ENCODE results near the gene DSPP. TPM values are rescaled to one million over a fixed set of nuclear protein-coding genes. Genes with fewer than 3 reads are reported as not detected.

DSPP gene
- total and polyA plus RNA-seq, 2 experiments from 2014 or later, result not detected

DNA sequence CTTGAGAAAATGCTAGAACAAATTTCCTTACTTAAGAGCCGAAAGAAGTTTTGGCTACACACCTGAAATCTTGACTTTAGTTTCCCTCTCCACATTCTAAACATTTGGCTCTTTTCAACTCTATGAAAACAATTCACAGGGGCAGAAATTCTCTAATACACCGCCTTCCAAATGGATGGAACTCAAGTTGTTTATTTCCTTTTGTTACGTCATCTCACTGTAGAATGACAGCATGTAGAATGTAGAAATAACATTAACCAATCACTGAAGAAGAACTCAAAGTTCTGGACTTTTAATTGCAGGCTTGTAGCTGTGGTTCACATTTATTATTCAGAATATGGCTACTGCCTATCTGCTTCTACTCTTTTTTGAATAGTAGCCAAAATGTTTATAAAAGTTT is 43.6 kb downstream of the DSPP start:
- no peaks in the 10 kb centered on the region for H3K4me1 ChIP-seq (ENCODE audit: insufficient read depth)
- no peak overlapping the region for H3K9ac ChIP-seq
- WGBS, 2 experiments (ENCODE audit: low coverage in 1 of 2, low lambda C conversion rate in 2 of 2, missing lambda C conversion rate in 2 of 2), result 72 to 73% methylated on average over 3 of the region's 3 CpGs
- H3K27me3 ChIP-seq (replicated peaks; ENCODE audit: insufficient read depth), result no peaks in the 10 kb centered on the region
- no peaks in the 10 kb centered on the region for H3K36me3 ChIP-seq (ENCODE audit: low read depth)
- H3K79me2 ChIP-seq (ENCODE audit: insufficient read depth), result no peaks in the 10 kb centered on the region
- H4K20me1 ChIP-seq (ENCODE audit: insufficient read depth), result no peaks in the 10 kb centered on the region
- no peak overlapping the region for H3K27ac ChIP-seq
- no peaks in the 10 kb centered on the region for H3F3A ChIP-seq (ENCODE audit: insufficient read depth)
- in situ Hi-C loops (cut with MboI), result no loop called here
- H3K4me2 ChIP-seq (ENCODE audit: unreplicated experiment), result no peak overlapping the region
- no peak overlapping the region for H2AFZ ChIP-seq
- no peaks in the 10 kb centered on the region for H3K9me3 ChIP-seq (ENCODE audit: low read depth)
- no peaks in the 10 kb centered on the region for H3K9me2 ChIP-seq (ENCODE audit: insufficient read depth)
- H3K4me3 ChIP-seq, result no peak overlapping the region
- DNase-seq, result no peak
- TF ChIP-seq EZH2phosphoT487 (IDR thresholded peaks at IDR 0.05; ENCODE audit: insufficient read depth, low read depth) (no peak), EZH2 (IDR thresholded peaks at IDR 0.05; ENCODE audit: insufficient read depth, poor library complexity, severe bottlenecking) (no peak)

DNA sequence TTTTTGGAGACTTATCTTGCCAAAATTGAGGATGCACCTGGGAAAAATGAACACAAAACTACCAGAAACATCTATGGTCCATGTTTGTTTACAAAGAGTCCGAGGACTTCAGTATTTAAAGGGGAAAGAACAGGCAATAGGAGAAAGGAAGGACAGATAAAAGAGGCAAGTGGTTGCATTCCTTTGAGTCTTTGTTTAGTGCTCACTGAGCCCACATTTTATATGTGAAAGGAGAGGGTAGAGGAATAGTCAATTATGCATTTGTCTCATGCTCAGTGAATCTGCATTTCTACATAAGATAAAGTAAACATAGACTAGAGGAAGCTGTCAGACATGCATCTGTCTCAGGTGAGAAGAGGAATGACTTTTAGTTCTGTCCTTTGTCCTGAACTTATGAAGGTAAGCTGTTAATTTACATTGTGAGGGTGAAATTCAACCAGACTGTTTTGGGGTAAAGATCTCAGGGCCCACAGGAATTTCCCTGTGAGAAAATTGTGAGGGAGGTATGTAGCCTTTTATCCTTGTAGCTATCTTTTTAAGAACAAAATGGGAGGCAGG is 46.2 kb downstream of the DSPP start:
- Histone ChIP-seq H3K9me2 (ENCODE audit: insufficient read depth) (no peaks in the 10 kb centered on the region), H3F3A (ENCODE audit: insufficient read depth) (no peaks in the 10 kb centered on the region), H3K27ac (no peak overlapping the region), H3K36me3 (ENCODE audit: low read depth) (no peaks in the 10 kb centered on the region), H3K4me1 (ENCODE audit: insufficient read depth) (peaks cover 2% of the 10 kb centered on the region; the same call in 1 of the 2 replicates), H3K9me3 (ENCODE audit: low read depth) (no peaks in the 10 kb centered on the region), H2AFZ (no peak overlapping the region), H3K79me2 (ENCODE audit: insufficient read depth) (no peaks in the 10 kb centered on the region), H3K4me2 (ENCODE audit: unreplicated experiment) (no peak overlapping the region), H3K9ac (no peak overlapping the region), H3K4me3 (no peak overlapping the region), H3K27me3 (replicated peaks; ENCODE audit: insufficient read depth) (0 out of 2 replicates have a peak, but pooled peaks cover 4% of the 10 kb centered on the region), H4K20me1 (ENCODE audit: insufficient read depth) (no peaks in the 10 kb centered on the region)
- no peak for TF ChIP-seq EZH2phosphoT487 (IDR thresholded peaks at IDR 0.05; ENCODE audit: insufficient read depth, low read depth)
- no peak for TF ChIP-seq EZH2 (IDR thresholded peaks at IDR 0.05; ENCODE audit: insufficient read depth, poor library complexity, severe bottlenecking)
- DNase-seq, result no peak
- 45 to 62% methylated on average over 1 of the region's 1 CpG for WGBS, 2 experiments (ENCODE audit: low coverage in 1 of 2, low lambda C conversion rate in 2 of 2, missing lambda C conversion rate in 2 of 2)
- in situ Hi-C loops (cut with MboI), result no loop called here

DNA sequence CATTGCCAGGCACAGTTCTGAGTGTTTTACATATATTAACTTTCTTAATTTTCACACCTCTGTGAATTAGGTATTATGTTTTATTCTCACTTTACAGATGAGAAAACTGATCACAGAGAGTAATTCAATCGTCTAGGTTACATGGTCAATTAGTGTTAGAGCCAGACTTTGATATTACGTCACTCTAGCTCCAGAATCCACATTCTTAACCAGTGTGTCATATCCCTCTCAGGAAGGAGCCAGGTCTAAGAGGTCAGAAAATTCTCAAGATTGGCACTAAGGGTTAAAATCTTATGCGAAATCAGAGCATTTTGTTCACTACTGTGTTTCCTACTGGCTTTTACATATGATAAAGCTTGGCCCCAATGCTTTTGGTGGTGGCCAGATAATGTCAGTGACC is 49.2 kb downstream of the DSPP start:
- WGBS, 2 experiments (ENCODE audit: low coverage in 1 of 2, low lambda C conversion rate in 2 of 2, missing lambda C conversion rate in 2 of 2), result 26 to 32% methylated on average over 3 of the region's 3 CpGs
- H3K4me1 ChIP-seq (ENCODE audit: insufficient read depth), result peaks cover 2% of the 10 kb centered on the region; the same call in 1 of the 2 replicates
- no peaks in the 10 kb centered on the region for H4K20me1 ChIP-seq (ENCODE audit: insufficient read depth)
- H3K9ac ChIP-seq, result no peak overlapping the region
- no peaks in the 10 kb centered on the region for H3K79me2 ChIP-seq (ENCODE audit: insufficient read depth)
- no peaks in the 10 kb centered on the region for H3K9me2 ChIP-seq (ENCODE audit: insufficient read depth)
- no peak overlapping the region for H2AFZ ChIP-seq
- H3K9me3 ChIP-seq (ENCODE audit: low read depth), result no peaks in the 10 kb centered on the region
- no peak overlapping the region for H3K4me3 ChIP-seq
- TF ChIP-seq EZH2 (IDR thresholded peaks at IDR 0.05; ENCODE audit: insufficient read depth, poor library complexity, severe bottlenecking) (no peak), EZH2phosphoT487 (IDR thresholded peaks at IDR 0.05; ENCODE audit: insufficient read depth, low read depth) (no peak)
- no peak overlapping the region for H3K27ac ChIP-seq
- no peak overlapping the region for H3K4me2 ChIP-seq (ENCODE audit: unreplicated experiment)
- H3F3A ChIP-seq (ENCODE audit: insufficient read depth), result no peaks in the 10 kb centered on the region
- H3K36me3 ChIP-seq (ENCODE audit: low read depth), result no peaks in the 10 kb centered on the region
- in situ Hi-C loops (cut with MboI), result no loop called here
- DNase-seq, result peak; percentile 28
- 0 out of 2 replicates have a peak, but pooled peaks cover 4% of the 10 kb centered on the region for H3K27me3 ChIP-seq (replicated peaks; ENCODE audit: insufficient read depth)

DNA sequence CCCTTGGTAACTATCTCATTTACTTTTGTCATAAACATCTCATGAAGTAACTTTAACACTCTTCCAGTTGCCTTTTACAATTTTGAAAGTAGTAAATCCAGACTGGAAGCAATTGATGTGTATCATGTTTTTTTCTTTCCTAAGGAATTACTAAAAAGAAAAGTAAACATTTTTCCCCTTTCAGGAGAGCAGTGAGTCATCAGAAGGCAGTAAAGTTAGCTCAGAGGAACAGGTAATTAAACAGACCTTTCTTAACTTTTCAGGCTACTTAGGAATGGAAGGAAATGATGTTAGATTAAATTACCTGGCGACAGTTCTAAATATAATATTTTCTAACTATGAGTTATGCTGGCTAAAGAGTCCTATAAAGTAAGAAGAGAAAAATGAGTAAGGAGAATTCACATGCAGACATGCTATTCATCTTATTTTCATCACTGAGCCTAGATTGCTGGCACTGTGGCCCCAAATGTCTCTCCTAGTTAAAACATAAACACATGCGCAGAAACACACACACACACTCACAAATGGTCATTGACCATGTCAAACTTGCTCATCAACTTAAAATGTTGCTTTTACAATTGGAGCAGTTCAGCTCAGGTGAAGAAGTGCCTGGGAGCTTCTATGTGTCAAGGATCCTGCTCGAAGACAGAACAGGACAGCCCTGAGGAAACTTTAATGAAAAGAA is 51.1 kb downstream of the DSPP start:
- in situ Hi-C loops (cut with MboI), result no loop called here
- Histone ChIP-seq H4K20me1 (ENCODE audit: insufficient read depth) (no peaks in the 10 kb centered on the region), H3K27me3 (replicated peaks; ENCODE audit: insufficient read depth) (0 out of 2 replicates have a peak, but pooled peaks cover 11% of the 10 kb centered on the region), H3K9me2 (ENCODE audit: insufficient read depth) (no peaks in the 10 kb centered on the region), H3K36me3 (ENCODE audit: low read depth) (no peaks in the 10 kb centered on the region), H3K4me1 (ENCODE audit: insufficient read depth) (peaks cover 2% of the 10 kb centered on the region; the same call in 1 of the 2 replicates), H3K4me3 (no peak overlapping the region), H3F3A (ENCODE audit: insufficient read depth) (no peaks in the 10 kb centered on the region), H3K27ac (no peak overlapping the region), H3K4me2 (ENCODE audit: unreplicated experiment) (no peak overlapping the region), H3K9me3 (ENCODE audit: low read depth) (no peaks in the 10 kb centered on the region), H3K9ac (no peak overlapping the region), H2AFZ (no peak overlapping the region), H3K79me2 (ENCODE audit: insufficient read depth) (no peaks in the 10 kb centered on the region)
- 72 to 77% methylated on average over 3 of the region's 3 CpGs for WGBS, 2 experiments (ENCODE audit: low coverage in 1 of 2, low lambda C conversion rate in 2 of 2, missing lambda C conversion rate in 2 of 2)
- DNase-seq, result peak; percentile 12
- TF ChIP-seq EZH2 (IDR thresholded peaks at IDR 0.05; ENCODE audit: insufficient read depth, poor library complexity, severe bottlenecking) (no peak), EZH2phosphoT487 (IDR thresholded peaks at IDR 0.05; ENCODE audit: insufficient read depth, low read depth) (no peak)
